Tibial artery (tissue), 4 donors: ENCODE measurements around the gene APMAP.
"Not testable (repeated sequence)": the region's sequence is repeated elsewhere in the genome, so short reads cannot be mapped to it uniquely, and the experiment has no call there.

Experiments
- DNase-seq, 2 donors: peaks; one replicate each; pipeline ENCODE4 v3.0.0-alpha.2; 2019
- H3K27ac ChIP-seq, 2 donors: fragments of 200-600 bp; sonication (generic) in 1 of 2; 1 replicate in 1 of 2; 2 replicates in 1 of 2; pipeline ENCODE4 v1.5.1; 2018 to 2019; ENCODE audit warnings: mild to moderate bottlenecking in 1 of 2
- H3K27me3 ChIP-seq, 2 donors: fragments of 200-600 bp; sonication (generic) in 1 of 2; one replicate each; pipeline versions ENCODE4 v1.5.1 to v1.6.0; 2016 to 2019
- H3K36me3 ChIP-seq, 3 donors: fragments of 200-600 bp; sonication (generic) in 2 of 3; one replicate each; pipeline ENCODE4 v1.5.1; 2016 to 2019; ENCODE audit warnings: mild to moderate bottlenecking in 2 of 3
- H3K4me1 ChIP-seq, 4 donors: fragments of 200-600 bp; sonication (generic) in 2 of 4; 1 replicate in 3 of 4; 2 replicates in 1 of 4; pipeline ENCODE4 v1.5.1; 2016 to 2019
- H3K4me3 ChIP-seq, 2 donors: fragments of 200-600 bp; sonication (generic) in 1 of 2; 1 replicate in 1 of 2; 2 replicates in 1 of 2; pipeline ENCODE4 v1.5.1; 2018 to 2019; ENCODE audit warnings: mild to moderate bottlenecking in 2 of 2
- H3K9me3 ChIP-seq, 3 donors: fragments of 200-600 bp; sonication (generic) in 1 of 3; one replicate each; pipeline ENCODE4 v1.5.1; 2016 to 2019
- intact Hi-C: fragments of 100-400 bp; cut with DNase I; formaldehyde crosslinking; loops from one replicate; pipeline ENCODE4 v1.15.0; 2023; ENCODE audit warnings: low total_unique reads
- TF ChIP-seq, protein P1 (sequence below), 2 experiments: fragments of 200-600 bp in 1 of 2; fragments of 450-650 bp in 1 of 2; IDR thresholded peaks; one replicate each; pipeline ENCODE4 v1.5.1; 2017 to 2019; ENCODE audit warnings: antibody characterized with exemption in 2 of 2, mild to moderate bottlenecking in 1 of 2, moderate library complexity in 1 of 2

APMAP gene

DNA sequence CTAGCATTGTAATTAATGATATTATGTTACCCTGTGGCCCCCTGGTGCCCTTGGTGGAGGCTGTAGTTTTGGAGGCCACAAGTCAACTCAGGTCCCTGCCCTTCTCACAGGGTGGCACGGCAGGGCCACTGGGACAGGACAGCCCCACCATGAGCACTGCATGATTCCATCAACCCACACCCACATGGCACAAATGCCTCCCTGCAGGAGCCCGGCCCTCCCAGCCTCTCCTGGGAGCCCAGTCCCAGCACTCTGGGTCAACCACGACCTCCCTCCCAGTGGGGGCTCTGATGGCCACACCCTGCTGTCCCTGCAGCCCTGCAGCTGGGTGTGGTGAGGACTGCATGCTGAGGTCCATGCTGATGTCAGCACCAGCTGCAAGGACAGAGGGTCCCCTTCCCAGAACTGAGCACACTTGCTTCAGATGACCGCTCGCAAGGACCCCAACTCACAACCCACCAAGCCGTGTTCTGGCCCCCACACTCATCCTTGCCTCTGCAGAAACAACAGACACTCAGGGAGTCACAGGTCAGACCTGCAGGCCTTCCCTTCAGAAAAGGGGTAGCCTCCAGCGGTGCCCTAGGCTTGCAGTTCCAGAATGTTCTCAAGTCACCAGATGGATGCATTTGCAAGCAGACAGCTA, 59.2 kb downstream of the APMAP start:
- no peaks in the 10 kb centered on the region for H3K36me3 ChIP-seq
- H3K4me3 ChIP-seq = no peak overlapping the region
- peaks cover 0 to 9% (median 4%) of the 10 kb centered on the region in 3 donors for H3K9me3 ChIP-seq
- H3K27ac ChIP-seq = no peak overlapping the region
- peaks cover 0 to 3% of the 10 kb centered on the region in 2 donors for H3K27me3 ChIP-seq
- DNase-seq = no peak
- intact Hi-C loops = no loop called here
- no peaks in the 10 kb centered on the region for H3K4me1 ChIP-seq
- TF ChIP-seq, protein P1, sequence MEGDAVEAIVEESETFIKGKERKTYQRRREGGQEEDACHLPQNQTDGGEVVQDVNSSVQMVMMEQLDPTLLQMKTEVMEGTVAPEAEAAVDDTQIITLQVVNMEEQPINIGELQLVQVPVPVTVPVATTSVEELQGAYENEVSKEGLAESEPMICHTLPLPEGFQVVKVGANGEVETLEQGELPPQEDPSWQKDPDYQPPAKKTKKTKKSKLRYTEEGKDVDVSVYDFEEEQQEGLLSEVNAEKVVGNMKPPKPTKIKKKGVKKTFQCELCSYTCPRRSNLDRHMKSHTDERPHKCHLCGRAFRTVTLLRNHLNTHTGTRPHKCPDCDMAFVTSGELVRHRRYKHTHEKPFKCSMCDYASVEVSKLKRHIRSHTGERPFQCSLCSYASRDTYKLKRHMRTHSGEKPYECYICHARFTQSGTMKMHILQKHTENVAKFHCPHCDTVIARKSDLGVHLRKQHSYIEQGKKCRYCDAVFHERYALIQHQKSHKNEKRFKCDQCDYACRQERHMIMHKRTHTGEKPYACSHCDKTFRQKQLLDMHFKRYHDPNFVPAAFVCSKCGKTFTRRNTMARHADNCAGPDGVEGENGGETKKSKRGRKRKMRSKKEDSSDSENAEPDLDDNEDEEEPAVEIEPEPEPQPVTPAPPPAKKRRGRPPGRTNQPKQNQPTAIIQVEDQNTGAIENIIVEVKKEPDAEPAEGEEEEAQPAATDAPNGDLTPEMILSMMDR (IDR thresholded peaks at IDR 0.05) = no peak

DNA sequence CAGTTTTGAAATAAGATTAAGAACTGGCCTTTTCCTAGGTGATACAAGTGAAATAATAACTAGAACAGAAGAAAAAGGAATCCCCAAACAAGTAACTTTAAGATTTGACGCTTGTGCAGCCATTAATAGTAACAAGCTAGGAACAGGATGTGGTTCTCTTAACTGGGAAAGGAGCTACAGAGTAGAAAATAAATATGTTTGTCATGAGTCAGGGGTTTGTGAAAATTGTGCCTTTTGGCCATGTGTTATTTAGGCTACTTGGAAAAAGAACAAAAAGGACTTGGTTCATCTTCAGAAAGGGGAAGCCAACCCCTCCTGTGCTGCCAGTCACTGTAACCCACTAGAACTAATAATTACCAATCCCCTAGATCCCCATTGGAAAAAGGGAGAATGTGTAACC, 60.7 kb downstream of the APMAP start:
- H3K27ac ChIP-seq, H3K4me3 ChIP-seq, H3K9me3 ChIP-seq, H3K36me3 ChIP-seq, intact Hi-C loops, DNase-seq, H3K4me1 ChIP-seq, H3K27me3 ChIP-seq: not testable (repeated sequence)

DNA sequence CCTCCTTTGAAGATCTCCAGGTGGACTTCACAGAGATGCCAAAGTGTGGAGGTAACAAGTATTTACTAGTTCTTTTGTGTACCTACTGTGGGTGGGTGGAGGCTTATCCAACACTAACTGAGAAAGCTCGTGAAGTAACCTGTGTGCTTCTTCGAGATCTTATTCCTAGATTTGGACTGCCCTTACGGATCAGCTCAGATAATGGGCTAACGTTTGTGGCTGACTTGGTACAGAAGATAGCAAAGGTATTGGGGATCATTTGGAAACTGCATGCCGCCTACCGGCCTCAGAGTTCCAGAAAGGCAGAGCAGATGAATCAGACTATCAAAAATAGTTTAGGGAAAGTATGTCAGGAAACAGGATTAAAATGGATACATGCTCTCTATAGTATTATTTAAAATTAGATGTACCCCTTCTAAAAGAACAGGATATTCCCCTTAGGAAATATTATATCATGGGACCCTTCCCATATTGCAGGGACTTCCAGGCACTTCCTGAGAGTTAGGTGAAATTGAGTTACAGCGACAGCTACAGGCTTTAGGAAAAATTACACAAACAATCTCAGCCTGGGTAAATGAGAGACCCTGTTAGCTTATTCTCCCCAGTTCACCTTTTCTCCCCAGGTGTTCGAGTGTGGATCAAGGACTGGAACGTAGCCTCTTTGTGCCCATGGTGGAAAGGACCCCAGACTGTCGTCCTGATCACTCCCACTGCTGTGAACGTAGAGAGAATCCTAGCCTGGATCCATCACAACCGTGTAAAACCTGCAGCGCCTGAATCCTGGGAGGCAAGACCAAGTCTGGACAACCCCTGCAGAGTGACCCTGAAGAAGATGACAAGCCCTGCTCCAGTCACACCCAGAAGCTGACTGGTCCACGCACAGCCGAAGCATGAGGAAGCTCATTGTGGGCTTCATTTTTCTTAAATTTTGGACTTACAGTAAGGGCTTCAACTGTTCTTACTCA, 61.5 kb downstream of the APMAP start:
- H3K36me3 ChIP-seq, H3K27me3 ChIP-seq, H3K4me3 ChIP-seq, H3K9me3 ChIP-seq, DNase-seq, H3K4me1 ChIP-seq, intact Hi-C loops, H3K27ac ChIP-seq: not testable (repeated sequence)

DNA sequence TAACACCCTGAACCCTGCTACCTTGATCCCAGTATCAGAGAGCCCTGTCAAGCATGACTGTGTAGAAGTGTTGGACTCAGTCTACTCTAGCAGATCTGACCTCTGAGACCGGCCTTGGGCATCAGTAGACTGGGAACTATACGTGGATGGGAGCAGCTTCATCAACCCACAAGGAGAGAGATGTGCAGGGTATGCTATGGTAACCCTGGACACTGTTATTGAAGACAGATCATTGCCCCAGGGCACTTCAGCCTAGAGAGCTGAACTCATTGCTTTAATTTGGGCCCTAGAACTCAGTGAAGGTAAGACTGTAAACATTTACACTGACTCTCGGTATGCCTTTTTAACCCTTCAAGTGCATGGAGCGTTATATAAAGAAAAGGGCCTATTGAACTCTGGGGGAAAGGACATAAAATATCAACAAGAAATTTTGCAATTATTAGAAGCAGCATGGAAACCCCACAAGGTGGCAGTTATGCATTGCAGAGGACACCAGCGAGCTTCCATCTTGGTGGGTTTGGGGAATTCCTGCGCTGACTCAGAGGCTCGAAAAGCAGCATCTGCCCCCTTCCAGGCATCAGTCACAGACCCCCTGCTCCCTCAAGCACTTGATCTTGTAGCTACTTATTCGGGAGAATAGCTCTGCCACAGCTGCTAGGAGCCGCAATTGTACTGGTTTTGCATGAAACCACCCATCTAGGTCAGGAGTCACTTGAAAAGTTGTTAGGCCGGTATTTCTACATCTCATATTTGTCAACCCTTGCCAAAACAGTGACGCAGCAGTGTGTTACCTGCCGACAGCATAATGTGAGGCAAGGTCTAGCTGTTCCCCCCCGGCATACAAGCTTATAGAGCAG, 62.5 kb downstream of the APMAP start:
- not testable (repeated sequence) for H3K27ac ChIP-seq, DNase-seq

DNA sequence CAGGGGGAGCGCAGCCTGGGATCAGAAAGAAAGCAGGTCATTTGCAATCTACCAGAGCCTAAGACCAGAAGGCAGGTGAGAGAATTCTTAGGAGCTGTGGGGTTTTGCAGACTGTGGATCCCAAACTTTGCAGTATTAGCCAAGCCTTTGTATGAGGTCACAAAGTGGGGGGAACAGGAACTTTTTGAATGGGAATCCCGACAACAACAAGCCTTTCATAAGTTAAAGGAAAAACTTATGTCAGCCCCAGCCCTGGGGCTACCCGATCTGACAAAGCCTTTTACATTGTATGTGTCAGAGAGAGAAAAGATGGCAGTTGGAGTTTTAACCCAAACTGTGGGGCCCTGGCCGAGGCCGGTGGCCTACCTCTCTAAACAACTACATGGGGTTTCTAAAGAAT, 63.3 kb downstream of the APMAP start:
- H3K4me1 ChIP-seq, DNase-seq, intact Hi-C loops, H3K27me3 ChIP-seq, H3K36me3 ChIP-seq, H3K4me3 ChIP-seq, H3K9me3 ChIP-seq, H3K27ac ChIP-seq: not testable (repeated sequence)

More for the DNA sequence above, 62.5 kb downstream of the APMAP start:
- H3K4me1 ChIP-seq, intact Hi-C loops, H3K27me3 ChIP-seq, H3K9me3 ChIP-seq, H3K36me3 ChIP-seq, H3K4me3 ChIP-seq: not testable (repeated sequence)

DNA sequence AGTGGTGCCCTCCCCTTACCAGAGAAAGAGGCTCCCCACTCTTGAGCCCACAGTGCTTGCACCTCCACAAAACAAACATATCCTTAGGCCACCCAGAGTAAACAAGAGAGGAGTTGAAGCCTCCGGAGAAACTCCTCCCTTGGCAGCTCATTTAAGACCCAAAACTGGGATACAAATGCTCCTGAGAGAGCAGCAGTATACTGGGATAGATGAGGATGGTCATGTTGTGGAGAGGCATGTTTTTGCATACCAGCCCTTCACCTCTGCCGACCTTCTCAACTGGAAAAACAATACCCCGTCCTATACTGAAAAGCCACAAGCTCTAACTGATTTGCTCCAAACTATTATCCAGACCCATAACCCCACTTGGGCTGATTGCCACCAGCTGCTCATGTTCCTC, 71.8 kb downstream of the APMAP start:
- peaks cover 0 to 11% (median 7%) of the 10 kb centered on the region in 4 donors for H3K4me1 ChIP-seq
- DNase-seq, H3K9me3 ChIP-seq, H3K27me3 ChIP-seq, H3K36me3 ChIP-seq, H3K27ac ChIP-seq, H3K4me3 ChIP-seq, intact Hi-C loops: not testable (repeated sequence)

DNA sequence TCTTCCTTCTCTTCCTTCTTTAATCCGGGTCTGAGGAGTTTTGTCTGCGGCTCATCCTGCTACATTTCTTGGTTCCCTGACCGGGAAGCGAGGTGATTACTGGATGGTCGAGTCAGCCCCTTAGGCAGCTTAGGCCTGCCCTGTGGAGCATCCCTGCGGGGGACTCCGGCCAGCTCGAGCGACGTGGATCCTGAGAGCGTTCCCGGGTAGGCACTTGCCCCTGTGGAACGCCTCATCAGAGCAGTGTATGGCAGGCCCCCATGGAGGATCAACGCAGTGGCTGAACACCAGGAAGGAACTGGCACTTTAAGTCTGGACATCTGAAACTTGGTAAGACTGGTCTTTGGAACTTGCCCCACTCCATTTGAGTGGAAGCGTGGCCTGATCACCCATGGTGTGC, 72.9 kb downstream of the APMAP start:
- peaks cover 0 to 11% (median 7%) of the 10 kb centered on the region in 4 donors for H3K4me1 ChIP-seq
- H3K9me3 ChIP-seq, H3K36me3 ChIP-seq, H3K27ac ChIP-seq, intact Hi-C loops, H3K4me3 ChIP-seq, H3K27me3 ChIP-seq, DNase-seq: not testable (repeated sequence)

DNA sequence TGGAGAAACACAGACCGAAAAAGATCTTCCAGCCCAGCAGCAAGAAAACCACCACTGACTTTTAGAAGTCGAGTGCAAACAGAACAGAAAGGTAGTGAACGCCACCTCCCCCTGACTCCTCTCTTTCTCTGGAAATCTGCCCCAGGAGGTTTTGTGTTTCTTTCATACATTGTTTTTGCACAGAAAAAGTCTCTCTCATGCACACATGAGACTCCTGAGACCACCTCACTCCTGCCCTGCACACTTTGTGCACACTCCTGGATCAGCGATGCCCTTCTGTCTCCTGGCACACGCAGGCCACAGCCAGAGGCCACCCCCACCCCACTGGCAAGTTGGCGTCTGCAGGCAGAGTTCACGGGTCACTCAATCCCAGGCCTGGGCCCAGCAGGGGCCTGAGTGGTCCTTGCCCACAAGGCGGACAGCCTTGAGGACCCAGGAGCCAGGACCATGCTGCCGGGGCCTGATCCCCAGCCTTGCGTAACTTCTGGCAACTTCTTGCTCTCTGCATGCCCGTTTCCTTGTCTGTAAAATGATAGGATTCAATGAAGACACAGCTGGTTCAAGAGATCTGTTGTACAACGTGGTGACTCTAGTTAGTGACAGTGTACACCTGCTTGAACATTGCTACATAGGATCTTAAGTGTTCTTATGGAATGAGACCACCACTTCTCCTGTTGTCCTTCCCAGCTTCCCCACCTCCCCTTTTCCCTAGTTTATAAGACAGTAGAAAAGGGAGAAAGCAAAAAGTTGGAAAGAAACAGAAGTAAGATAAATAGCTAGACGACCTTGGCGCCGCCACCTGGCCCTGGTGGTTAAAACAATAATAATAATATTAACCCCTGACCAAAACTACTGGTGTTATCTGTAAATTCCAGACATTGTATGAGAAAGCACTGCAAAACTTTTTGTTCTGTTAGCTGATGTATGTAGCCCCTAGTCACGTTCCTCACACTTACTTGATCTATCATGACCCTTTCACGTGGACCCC, 73.7 kb downstream of the APMAP start:
- no peaks in the 10 kb centered on the region for H3K9me3 ChIP-seq
- intact Hi-C loops = no loop called here
- TF ChIP-seq, protein P1 (IDR thresholded peaks at IDR 0.05) = no peak
- H3K36me3 ChIP-seq = no peaks in the 10 kb centered on the region
- no peak overlapping the region for H3K27ac ChIP-seq
- DNase-seq = no peak
- H3K27me3 ChIP-seq = no peaks in the 10 kb centered on the region
- H3K4me1 ChIP-seq = peaks cover 0 to 11% (median 7%) of the 10 kb centered on the region in 4 donors
- no peak overlapping the region for H3K4me3 ChIP-seq
